Tibial nerve (tissue), 4 donors: ENCODE results near the gene THSD4.

Experiments used
- CTCF ChIP-seq, 5 experiments: fragments of 200-600 bp in 3 of 5; fragments of 450-650 bp in 2 of 5; sonication (generic) in 3 of 5; IDR thresholded peaks; one replicate each; pipeline ENCODE4 v1.5.1; 2016 to 2019; ENCODE audit warnings: antibody characterized with exemption in 5 of 5, mild to moderate bottlenecking in 3 of 5, moderate library complexity in 2 of 5
- EP300 ChIP-seq, 2 donors: sonication (generic); formaldehyde crosslinking; IDR thresholded peaks; one replicate each; pipeline ENCODE4 v1.6.1; 2017; ENCODE audit warnings: antibody characterized with exemption in 2 of 2, mild to moderate bottlenecking in 1 of 2

GRCh38 chr15:71116366-71116765, 1.1 kb downstream of the THSD4 start:
- no peak for TF ChIP-seq CTCF (IDR thresholded peaks at IDR 0.05)
- TF ChIP-seq EP300 (IDR thresholded peaks at IDR 0.05): no peak
